HepG2 (cell line): Measurements from ENCODE around the gene CLDN15. TPM values are rescaled to one million over a fixed set of nuclear protein-coding genes. Genes with fewer than 3 reads are reported as not detected.

Experiments
- ELF3 ChIP-seq: IDR thresholded peaks from 2 replicates; pipeline ENCODE4 v1.6.1; 2016; ENCODE audit warnings: missing genetic modification reagents, missing compliant biosample characterization
- ERF ChIP-seq: IDR thresholded peaks from 2 replicates; pipeline ENCODE4 v1.6.1; 2018; ENCODE audit warnings: missing biosample characterization, missing genetic modification reagents
- LCORL ChIP-seq, 2 experiments: fragments of 450-650 bp in 1 of 2; sonication (generic) in 1 of 2; formaldehyde crosslinking in 1 of 2; IDR thresholded peaks; 2 replicates each; pipeline versions ENCODE4 v1.5.0 to v1.6.1; 2017 to 2020; ENCODE audit warnings: antibody characterized with exemption in 1 of 2, missing genetic modification reagents in 1 of 2
- NAIF1 ChIP-seq: sonication (generic); formaldehyde crosslinking; IDR thresholded peaks from 2 replicates; pipeline ENCODE4 v1.5.0; 2020; ENCODE audit warnings: mild to moderate bottlenecking, missing genetic modification reagents, borderline replicate concordance
- PCBP2 ChIP-seq: fragments of 200-400 bp; formaldehyde crosslinking; optimal IDR thresholded peaks from 2 replicates; pipeline ENCODE3; 2018; ENCODE audit warnings: low read length, low read depth; ENCODE audit not compliant: poor library complexity, severe bottlenecking
- PITX1 ChIP-seq: sonication (generic); formaldehyde crosslinking; IDR thresholded peaks from 2 replicates; pipeline ENCODE4 v1.5.1; 2020; ENCODE audit warnings: mild to moderate bottlenecking, missing genetic modification reagents
- POLR2AphosphoS5 ChIP-seq: IDR thresholded peaks from 2 replicates; pipeline ENCODE4 v1.6.1; 2012; ENCODE audit warnings: low read depth, low read length
- PRMT3 ChIP-seq: sonication (generic); formaldehyde crosslinking; IDR thresholded peaks from 2 replicates; pipeline ENCODE4 v1.8.1; 2022; ENCODE audit warnings: low read depth, mild to moderate bottlenecking, moderate library complexity, missing genetic modification reagents, borderline replicate concordance
- RFX3 ChIP-seq: IDR thresholded peaks from 2 replicates; pipeline ENCODE4 v1.6.1; 2016; ENCODE audit warnings: missing biosample characterization, missing genetic modification reagents
- SALL2 ChIP-seq: sonication (generic); formaldehyde crosslinking; IDR thresholded peaks from 2 replicates; pipeline ENCODE4 v1.8.1; 2023; ENCODE audit warnings: mild to moderate bottlenecking, missing genetic modification reagents, inconsistent platforms
- SAP130 ChIP-seq: IDR thresholded peaks from 2 replicates; pipeline ENCODE4 v1.6.1; 2016; ENCODE audit warnings: low read depth
- SIX1 ChIP-seq: sonication (generic); formaldehyde crosslinking; IDR thresholded peaks from 2 replicates; pipeline ENCODE4 v1.4.0; 2020; ENCODE audit warnings: missing genetic modification reagents, borderline replicate concordance
- TBL1XR1 ChIP-seq: fragments of 150-350 bp; IDR thresholded peaks from 2 replicates; pipeline ENCODE4 v1.6.1; 2014; ENCODE audit warnings: borderline replicate concordance, low read length; ENCODE audit not compliant: partially characterized antibody
- ZFAT ChIP-seq: sonication (generic); formaldehyde crosslinking; conservative IDR thresholded peaks from 2 replicates; pipeline ENCODE4 v1.8.1; 2023; ENCODE audit warnings: missing genetic modification reagents, inconsistent platforms
- ZNF12 ChIP-seq: sonication (generic); formaldehyde crosslinking; IDR thresholded peaks from 2 replicates; pipeline ENCODE4 v1.5.0; 2020; ENCODE audit warnings: missing genetic modification reagents
- ZNF460 ChIP-seq: sonication (generic); formaldehyde crosslinking; IDR thresholded peaks from 2 replicates; pipeline ENCODE4 v1.5.1; 2020; ENCODE audit warnings: missing genetic modification reagents, mild to moderate bottlenecking, borderline replicate concordance
- ZNF550 ChIP-seq: sonication (generic); formaldehyde crosslinking; IDR thresholded peaks from 2 replicates; pipeline ENCODE4 v1.4.0; 2020; ENCODE audit warnings: mild to moderate bottlenecking, missing genetic modification reagents, borderline replicate concordance
- ZNF615 ChIP-seq: sonication (generic); formaldehyde crosslinking; IDR thresholded peaks from 2 replicates; pipeline ENCODE4 v1.5.0; 2020; ENCODE audit warnings: mild to moderate bottlenecking, missing genetic modification reagents, borderline replicate concordance
- ZNF629 ChIP-seq: sonication (generic); formaldehyde crosslinking; conservative IDR thresholded peaks from 2 replicates; pipeline ENCODE4 v1.5.0; 2020; ENCODE audit warnings: missing genetic modification reagents
- ZNF749 ChIP-seq: sonication (generic); formaldehyde crosslinking; IDR thresholded peaks from 2 replicates; pipeline ENCODE4 v1.8.0; 2022; ENCODE audit warnings: mild to moderate bottlenecking, missing genetic modification reagents, moderate library complexity, borderline replicate concordance
- ZNF772 ChIP-seq: sonication (generic); formaldehyde crosslinking; IDR thresholded peaks from 2 replicates; pipeline ENCODE4 v1.5.0; 2020; ENCODE audit warnings: mild to moderate bottlenecking, missing genetic modification reagents
- ZNF776 ChIP-seq: sonication (generic); formaldehyde crosslinking; IDR thresholded peaks from 2 replicates; pipeline ENCODE4 v1.4.0; 2020; ENCODE audit warnings: mild to moderate bottlenecking, missing genetic modification reagents
- ZZZ3 ChIP-seq: sonication (generic); formaldehyde crosslinking; IDR thresholded peaks from 2 replicates; pipeline ENCODE4 v1.4.0; 2020; ENCODE audit warnings: missing genetic modification reagents, mild to moderate bottlenecking, borderline replicate concordance
- polyA plus RNA-seq, 8 experiments: library from polyadenylated mRNA; depleted of rRNA in 3 of 8; stranded (reverse) in 7 of 8; unstranded in 1 of 8; fragments of >200 nt; fragmentation: Illumina TruSeq in 4 of 8; extraction: Trizol in 4 of 8; gene quantifications; 2 replicates each; pipeline versions ENCODE4 v1.2.1 to v1.2.3, GENCODE V29; 2011 to 2016; ENCODE audit warnings: low read depth in 4 of 8, missing spikeins in 1 of 8, mixed read lengths in 1 of 8; ENCODE audit not compliant: insufficient read depth in 1 of 8
- total RNA-seq, 5 experiments: library from RNA; depleted of rRNA; stranded (reverse); fragments of >200 nt; fragmentation: Illumina TruSeq; extraction: Trizol; gene quantifications; 2 replicates each; pipeline ENCODE4 v1.2.3, GENCODE V29; 2016; ENCODE audit warnings: low read depth in 1 of 5
- TF ChIP-seq, protein P1 (sequence below): sonication (generic); formaldehyde crosslinking; IDR thresholded peaks from 2 replicates; pipeline ENCODE4 v1.4.0; 2020; ENCODE audit warnings: low read depth, mild to moderate bottlenecking, missing genetic modification reagents
- TF ChIP-seq, protein P2 (sequence below): fragments of 450-650 bp; IDR thresholded peaks from 2 replicates; pipeline ENCODE4 v1.6.1; 2016
- TF ChIP-seq, protein P3 (sequence below): sonication (generic); formaldehyde crosslinking; IDR thresholded peaks from 2 replicates; pipeline ENCODE4 v1.8.0; 2022; ENCODE audit warnings: mild to moderate bottlenecking, missing genetic modification reagents, borderline replicate concordance

CLDN15 gene
- total and polyA plus RNA-seq, 2 of the 13 experiments (the other 11 are each of a cell fraction or from before 2014, with no cell fraction given), result 7.1 to 17.8 TPM

DNA sequence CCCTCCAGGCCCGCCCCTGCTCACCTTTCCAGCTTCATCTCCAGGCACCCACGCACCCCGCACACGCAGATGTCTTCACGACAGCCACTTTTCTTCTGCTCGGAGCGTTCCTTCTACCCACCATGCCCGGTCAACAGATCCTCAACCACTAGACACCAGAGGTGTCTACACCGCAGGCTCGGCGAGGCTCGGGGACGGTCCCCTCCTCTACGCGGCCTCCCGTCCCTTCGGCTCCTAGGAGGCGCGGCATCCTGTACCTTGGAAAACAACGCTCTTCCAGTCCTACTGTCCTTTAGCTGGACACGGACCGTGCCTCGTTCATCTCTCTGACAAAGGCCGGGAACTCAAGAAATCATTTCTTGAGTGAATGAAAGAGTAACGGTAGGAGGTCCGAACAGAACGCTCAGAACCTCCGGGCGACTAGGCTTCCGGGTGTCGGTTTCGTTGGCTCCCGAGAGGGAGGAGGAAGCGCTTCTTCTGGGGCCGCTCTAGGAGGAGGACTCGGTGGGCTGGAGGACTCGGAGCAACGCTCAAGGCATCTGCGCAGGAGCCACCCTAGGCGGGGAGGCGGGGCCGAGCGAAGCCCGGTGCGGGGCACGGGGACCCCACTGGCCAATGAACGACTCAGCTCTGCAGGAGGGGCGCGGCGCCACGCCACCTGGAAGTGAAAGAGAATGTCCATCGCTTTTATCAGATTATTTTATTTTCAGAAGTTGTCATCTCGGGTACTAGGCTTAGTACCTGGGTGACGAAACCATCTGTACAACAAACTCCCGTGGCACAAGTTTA is 14.5 kb upstream of the CLDN15 start (continued):
- TF ChIP-seq ZNF12 (CRISPR knock-in tag) (no peak), ZNF772 (CRISPR knock-in tag) (peak; percentile 44; the same call in 1 of the 2 replicates), SIX1 (CRISPR knock-in tag) (no peak; the same call in 1 of the 2 replicates), SALL2 (CRISPR knock-in tag) (peak; percentile 59; the same call in 1 of the 2 replicates), ZNF749 (CRISPR knock-in tag) (no peak), ZNF615 (CRISPR knock-in tag) (no peak), ZNF550 (CRISPR knock-in tag) (no peak), SAP130 (CRISPR knock-in tag) (peak; percentile 99), RFX3 (CRISPR knock-in tag) (no peak), ZFAT (CRISPR knock-in tag) (no peak), PRMT3 (no peak), POLR2AphosphoS5 (peak; percentile 91), PCBP2 (no peak), NAIF1 (no peak), LCORL (IDR thresholded peaks at IDR 0.05) (no peak), LCORL (CRISPR knock-in tag; IDR thresholded peaks at IDR 0.05) (peak; percentile 57), ZZZ3 (no peak; the same call in 1 of the 2 replicates), ERF (peak; percentile 53; the same call in 1 of the 2 replicates), ELF3 (peak; percentile 94), ZNF776 (CRISPR knock-in tag) (0 out of 2 replicates have a peak, but pooled peaks have one; percentile 23), ZNF460 (CRISPR knock-in tag) (0 out of 2 replicates have a peak, but pooled peaks have one; percentile 7), TBL1XR1 (no peak), PITX1 (peak; percentile 31; the same call in 1 of the 2 replicates), ZNF629 (CRISPR knock-in tag) (no peak)
- TF ChIP-seq, protein P1, sequence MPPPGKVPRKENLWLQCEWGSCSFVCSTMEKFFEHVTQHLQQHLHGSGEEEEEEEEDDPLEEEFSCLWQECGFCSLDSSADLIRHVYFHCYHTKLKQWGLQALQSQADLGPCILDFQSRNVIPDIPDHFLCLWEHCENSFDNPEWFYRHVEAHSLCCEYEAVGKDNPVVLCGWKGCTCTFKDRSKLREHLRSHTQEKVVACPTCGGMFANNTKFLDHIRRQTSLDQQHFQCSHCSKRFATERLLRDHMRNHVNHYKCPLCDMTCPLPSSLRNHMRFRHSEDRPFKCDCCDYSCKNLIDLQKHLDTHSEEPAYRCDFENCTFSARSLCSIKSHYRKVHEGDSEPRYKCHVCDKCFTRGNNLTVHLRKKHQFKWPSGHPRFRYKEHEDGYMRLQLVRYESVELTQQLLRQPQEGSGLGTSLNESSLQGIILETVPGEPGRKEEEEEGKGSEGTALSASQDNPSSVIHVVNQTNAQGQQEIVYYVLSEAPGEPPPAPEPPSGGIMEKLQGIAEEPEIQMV, result no peak
- TF ChIP-seq, protein P2, sequence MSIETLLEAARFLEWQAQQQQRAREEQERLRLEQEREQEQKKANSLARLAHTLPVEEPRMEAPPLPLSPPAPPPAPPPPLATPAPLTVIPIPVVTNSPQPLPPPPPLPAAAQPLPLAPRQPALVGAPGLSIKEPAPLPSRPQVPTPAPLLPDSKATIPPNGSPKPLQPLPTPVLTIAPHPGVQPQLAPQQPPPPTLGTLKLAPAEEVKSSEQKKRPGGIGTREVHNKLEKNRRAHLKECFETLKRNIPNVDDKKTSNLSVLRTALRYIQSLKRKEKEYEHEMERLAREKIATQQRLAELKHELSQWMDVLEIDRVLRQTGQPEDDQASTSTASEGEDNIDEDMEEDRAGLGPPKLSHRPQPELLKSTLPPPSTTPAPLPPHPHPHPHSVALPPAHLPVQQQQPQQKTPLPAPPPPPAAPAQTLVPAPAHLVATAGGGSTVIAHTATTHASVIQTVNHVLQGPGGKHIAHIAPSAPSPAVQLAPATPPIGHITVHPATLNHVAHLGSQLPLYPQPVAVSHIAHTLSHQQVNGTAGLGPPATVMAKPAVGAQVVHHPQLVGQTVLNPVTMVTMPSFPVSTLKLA, result peak; percentile 34; the same call in 1 of the 2 replicates
- TF ChIP-seq, protein P3, sequence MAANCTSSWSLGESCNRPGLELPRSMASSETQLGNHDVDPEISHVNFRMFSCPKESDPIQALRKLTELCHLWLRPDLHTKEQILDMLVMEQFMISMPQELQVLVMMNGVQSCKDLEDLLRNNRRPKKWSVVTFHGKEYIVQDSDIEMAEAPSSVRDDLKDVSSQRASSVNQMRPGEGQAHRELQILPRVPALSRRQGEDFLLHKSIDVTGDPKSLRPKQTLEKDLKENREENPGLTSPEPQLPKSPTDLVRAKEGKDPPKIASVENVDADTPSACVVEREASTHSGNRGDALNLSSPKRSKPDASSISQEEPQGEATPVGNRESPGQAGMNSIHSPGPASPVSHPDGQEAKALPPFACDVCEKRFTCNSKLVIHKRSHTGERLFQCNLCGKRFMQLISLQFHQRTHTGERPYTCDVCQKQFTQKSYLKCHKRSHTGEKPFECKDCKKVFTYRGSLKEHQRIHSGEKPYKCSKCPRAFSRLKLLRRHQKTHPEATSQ, result 0 out of 2 replicates have a peak, but pooled peaks have one; percentile 48
